GM12878 (cell line): ENCODE measurements around the gene SLCO3A1. TPM values are rescaled to one million over a fixed set of nuclear protein-coding genes. Genes with fewer than 3 reads are reported as not detected.

Experiments used
- ATAC-seq: fragments of 200-7000 bp; cut with Tn5 transposase; 3 replicates; pipeline ENCODE4 v1.9.1; 2020; ENCODE audit warnings: mild to moderate bottlenecking, moderate library complexity
- BruUV-seq: library from RNA; stranded (reverse); fragments of 400-500 nt; replicated peaks from 2 replicates; lab custom pipeline; 2021; lab: Mats Ljungman, UMichigan
- CTCF ChIA-PET: fragments of 300-600 bp; sonication (Branson Sonifier 250); formaldehyde crosslinking; extraction: SDS; loops from one replicate; lab custom pipeline; 2021; ENCODE audit warnings: inconsistent platforms; lab: Yijun Ruan, JAX
- POLR2A ChIA-PET: fragments of 350-600 bp; formaldehyde crosslinking; extraction: SDS; loops from one replicate; lab custom pipeline; 2021; ENCODE audit warnings: inconsistent platforms; lab: Charles Lee
- RAD21 ChIA-PET: fragments of 300-600 bp; sonication (Branson Sonifier 250); formaldehyde crosslinking; loops from one replicate; lab custom pipeline; 2023; ENCODE audit warnings: antibody characterized with exemption; ENCODE audit not compliant: unreplicated experiment; lab: Charles Lee
- SMC1A ChIA-PET: fragments of 300-600 bp; sonication (Branson Sonifier 250); formaldehyde crosslinking; loops from one replicate; lab custom pipeline; 2023; ENCODE audit not compliant: unreplicated experiment, uncharacterized antibody; lab: Charles Lee
- DNase-seq: peaks from one replicate; pipeline ENCODE4 v3.0.0-alpha.2; 2011; ENCODE audit warnings: low read depth, low spot score
- FAIRE-seq: peaks from 3 replicates; lab custom pipeline; 2011; peaks lifted over from hg19 to GRCh38; lab: Jason Lieb, UNC
- H2AFZ ChIP-seq: 2 replicates; pipeline ENCODE4 v1.6.0; 2011; ENCODE audit warnings: low read depth, low read length, control low read depth; ENCODE audit not compliant: control insufficient read depth
- H3K27ac ChIP-seq: 2 replicates; pipeline ENCODE4 v1.5.1; 2011; ENCODE audit warnings: control low read depth; ENCODE audit not compliant: control insufficient read depth, insufficient read depth
- H3K27me3 ChIP-seq, 2 experiments: replicated peaks in 1 of 2; 2 replicates each; pipeline versions ENCODE4 v1.6.0 to v1.6.1; 2011; ENCODE audit warnings: low read length in 1 of 2; ENCODE audit not compliant: control insufficient read depth in 2 of 2, insufficient read depth in 2 of 2
- H3K36me3 ChIP-seq, 2 experiments: 2 replicates each; pipeline ENCODE4 v1.5.1; 2011; ENCODE audit warnings: low read length in 1 of 2; ENCODE audit not compliant: control insufficient read depth in 2 of 2, insufficient read depth in 2 of 2
- H3K4me1 ChIP-seq: 2 replicates; pipeline ENCODE4 v1.6.1; 2011; ENCODE audit warnings: mild to moderate bottlenecking, low read length, moderate library complexity, mixed read lengths; ENCODE audit not compliant: control insufficient read depth, insufficient read depth
- H3K4me2 ChIP-seq: 2 replicates; pipeline ENCODE4 v1.6.0; 2011; ENCODE audit warnings: control low read depth; ENCODE audit not compliant: control insufficient read depth, insufficient read depth
- H3K4me3 ChIP-seq: fragments of 200-600 bp; sonication (generic); 2 replicates; pipeline ENCODE4 v1.5.1; 2016
- H3K79me2 ChIP-seq: 2 replicates; pipeline ENCODE4 v1.6.0; 2011; ENCODE audit warnings: low read length; ENCODE audit not compliant: control insufficient read depth, insufficient read depth
- H3K9ac ChIP-seq: 2 replicates; pipeline ENCODE4 v1.8.0; 2011; ENCODE audit warnings: low read length, control low read depth, mixed read lengths; ENCODE audit not compliant: control insufficient read depth, insufficient read depth
- H3K9me3 ChIP-seq: replicated peaks from 3 replicates; pipeline ENCODE4 v1.5.1; 2011; ENCODE audit warnings: mild to moderate bottlenecking, low read length; ENCODE audit not compliant: control insufficient read depth, insufficient read depth
- H4K20me1 ChIP-seq: 2 replicates; pipeline ENCODE4 v1.6.0; 2011; ENCODE audit not compliant: control insufficient read depth, insufficient read depth
- KLF5 ChIP-seq: fragments of 450-650 bp; IDR thresholded peaks from 2 replicates; pipeline ENCODE4 v1.6.1; 2014; ENCODE audit warnings: mild to moderate bottlenecking; ENCODE audit not compliant: partially characterized antibody
- NFYA ChIP-seq: IDR thresholded peaks from 2 replicates; pipeline ENCODE4 v1.6.1; 2011; ENCODE audit warnings: low read depth, mild to moderate bottlenecking, low read length, improper control_type of control experiment, borderline replicate concordance
- PAX8 ChIP-seq: fragments of 450-650 bp; IDR thresholded peaks from 2 replicates; pipeline ENCODE4 v1.6.1; 2017; ENCODE audit warnings: mild to moderate bottlenecking, moderate library complexity
- WRNIP1 ChIP-seq: IDR thresholded peaks from 2 replicates; pipeline ENCODE4 v1.6.1; 2011; ENCODE audit warnings: low read depth, low read length, improper control_type of control experiment, borderline replicate concordance
- WGBS: methylation state at CpG from one replicate; pipeline ENCODE4 v1.1.6; 2016; ENCODE audit warnings: low lambda C conversion rate; ENCODE audit not compliant: insufficient replicate concordance, insufficient coverage; ENCODE audit errors: missing lambda C conversion rate; 5-methylcytosine and 5-hydroxymethylcytosine counted together
- in situ Hi-C: fragments of 300-500 bp; cut with MboI; formaldehyde crosslinking; loops from 9 replicates; pipeline ENCODE4 v1.14.3; 2018; ENCODE audit warnings: mixed read lengths
- intact Hi-C: fragments of 100-400 bp; cut with micrococcal nuclease; formaldehyde crosslinking; loops from one replicate; pipeline ENCODE4 v1.14.2; 2022; ENCODE audit not compliant: unreplicated experiment
- polyA plus RNA-seq, 11 experiments: library from polyadenylated mRNA; depleted of rRNA in 4 of 11; unstranded in 6 of 11; stranded (reverse) in 5 of 11; fragments of >200 nt; fragmentation: Nextera tagmentation in 4 of 11; fragmentation: Illumina TruSeq in 1 of 11; extraction: Ambion mirVana in 4 of 11; extraction: Trizol in 1 of 11; gene quantifications; 1 replicate in 1 of 11; 2 replicates in 10 of 11; pipeline versions ENCODE4 v1.2.1 to v1.2.3, GENCODE V29; 2011 to 2016; ENCODE audit warnings: inconsistent platforms in 2 of 11, missing spikeins in 2 of 11, low read depth in 1 of 11
- total RNA-seq, 4 experiments: library from RNA; depleted of rRNA in 3 of 4; stranded (reverse); fragments of >200 nt in 3 of 4; fragmentation: Illumina TruSeq in 1 of 4; extraction: Trizol in 1 of 4; gene quantifications; 2 replicates each; pipeline versions ENCODE4 v1.2.1 to v1.2.3, GENCODE V29; 2013 to 2021
- TF ChIP-seq, protein P1 (sequence below): fragments of 150-350 bp; IDR thresholded peaks from 2 replicates; pipeline ENCODE4 v1.6.1; 2016; ENCODE audit warnings: low read depth, low read length
- TF ChIP-seq, protein P2 (sequence below): IDR thresholded peaks from 2 replicates; pipeline ENCODE4 v1.6.1; 2012; ENCODE audit warnings: low read depth, low read length, improper control_type of control experiment

Gene SLCO3A1
- total and polyA plus RNA-seq, 10 of the 15 experiments (the other 5 are each of a cell fraction or from before 2014, with no cell fraction given), result 0.05 to 5.9 (median 0.31) TPM

- H3K9ac ChIP-seq, result no peak overlapping the region
- FAIRE-seq (no peak), ATAC-seq (no peak), DNase-seq (no peak)
- H3K9me3 ChIP-seq, result no peaks in the 10 kb centered on the region
- in situ Hi-C loops (no loop called here), intact Hi-C loops (no loop called here)
- CTCF ChIA-PET, result no interaction called here
- no peaks in the 10 kb centered on the region for H3K27me3 ChIP-seq
- RAD21 ChIA-PET, result no interaction called here
- H4K20me1 ChIP-seq, result no peaks in the 10 kb centered on the region
- no peaks in the 10 kb centered on the region for H3K36me3 ChIP-seq
- SMC1A ChIA-PET, result no interaction called here
- no peaks in the 10 kb centered on the region for H3K4me1 ChIP-seq
- H3K79me2 ChIP-seq, result no peaks in the 10 kb centered on the region
- H3K4me2 ChIP-seq, result no peak overlapping the region
- BruUV-seq, result no TSS peak
- H3K4me3 ChIP-seq, result no peak overlapping the region
- TF ChIP-seq, protein P1, sequence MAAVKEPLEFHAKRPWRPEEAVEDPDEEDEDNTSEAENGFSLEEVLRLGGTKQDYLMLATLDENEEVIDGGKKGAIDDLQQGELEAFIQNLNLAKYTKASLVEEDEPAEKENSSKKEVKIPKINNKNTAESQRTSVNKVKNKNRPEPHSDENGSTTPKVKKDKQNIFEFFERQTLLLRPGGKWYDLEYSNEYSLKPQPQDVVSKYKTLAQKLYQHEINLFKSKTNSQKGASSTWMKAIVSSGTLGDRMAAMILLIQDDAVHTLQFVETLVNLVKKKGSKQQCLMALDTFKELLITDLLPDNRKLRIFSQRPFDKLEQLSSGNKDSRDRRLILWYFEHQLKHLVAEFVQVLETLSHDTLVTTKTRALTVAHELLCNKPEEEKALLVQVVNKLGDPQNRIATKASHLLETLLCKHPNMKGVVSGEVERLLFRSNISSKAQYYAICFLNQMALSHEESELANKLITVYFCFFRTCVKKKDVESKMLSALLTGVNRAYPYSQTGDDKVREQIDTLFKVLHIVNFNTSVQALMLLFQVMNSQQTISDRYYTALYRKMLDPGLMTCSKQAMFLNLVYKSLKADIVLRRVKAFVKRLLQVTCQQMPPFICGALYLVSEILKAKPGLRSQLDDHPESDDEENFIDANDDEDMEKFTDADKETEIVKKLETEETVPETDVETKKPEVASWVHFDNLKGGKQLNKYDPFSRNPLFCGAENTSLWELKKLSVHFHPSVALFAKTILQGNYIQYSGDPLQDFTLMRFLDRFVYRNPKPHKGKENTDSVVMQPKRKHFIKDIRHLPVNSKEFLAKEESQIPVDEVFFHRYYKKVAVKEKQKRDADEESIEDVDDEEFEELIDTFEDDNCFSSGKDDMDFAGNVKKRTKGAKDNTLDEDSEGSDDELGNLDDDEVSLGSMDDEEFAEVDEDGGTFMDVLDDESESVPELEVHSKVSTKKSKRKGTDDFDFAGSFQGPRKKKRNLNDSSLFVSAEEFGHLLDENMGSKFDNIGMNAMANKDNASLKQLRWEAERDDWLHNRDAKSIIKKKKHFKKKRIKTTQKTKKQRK, result no peak
- TF ChIP-seq PAX8, result no peak
- no peak for TF ChIP-seq NFYA
- TF ChIP-seq, protein P2, sequence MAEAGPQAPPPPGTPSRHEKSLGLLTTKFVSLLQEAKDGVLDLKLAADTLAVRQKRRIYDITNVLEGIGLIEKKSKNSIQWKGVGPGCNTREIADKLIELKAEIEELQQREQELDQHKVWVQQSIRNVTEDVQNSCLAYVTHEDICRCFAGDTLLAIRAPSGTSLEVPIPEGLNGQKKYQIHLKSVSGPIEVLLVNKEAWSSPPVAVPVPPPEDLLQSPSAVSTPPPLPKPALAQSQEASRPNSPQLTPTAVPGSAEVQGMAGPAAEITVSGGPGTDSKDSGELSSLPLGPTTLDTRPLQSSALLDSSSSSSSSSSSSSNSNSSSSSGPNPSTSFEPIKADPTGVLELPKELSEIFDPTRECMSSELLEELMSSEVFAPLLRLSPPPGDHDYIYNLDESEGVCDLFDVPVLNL, result no peak
- no peak for TF ChIP-seq KLF5
- TF ChIP-seq WRNIP1, result no peak
- POLR2A ChIA-PET, result no interaction called here
- H2AFZ ChIP-seq, result no peak overlapping the region
- WGBS, result 26% methylated on average over 5 of the region's 5 CpGs
- H3K27ac ChIP-seq, result no peak overlapping the region
Observed at GRCh38 chr15:91826443-91826842, 27.1 kb upstream of the SLCO3A1 start.
